HG03354 (cell line): ENCODE data around the gene MIDN.

ENCODE experiments used
- ATAC-seq: cut with Tn5 transposase; IDR thresholded peaks from one replicate; pipeline ENCODE4 v1.9.1; 2021; ENCODE audit warnings: mild to moderate bottlenecking; ENCODE audit not compliant: unreplicated experiment, poor library complexity, severe bottlenecking

The MIDN gene

DNA sequence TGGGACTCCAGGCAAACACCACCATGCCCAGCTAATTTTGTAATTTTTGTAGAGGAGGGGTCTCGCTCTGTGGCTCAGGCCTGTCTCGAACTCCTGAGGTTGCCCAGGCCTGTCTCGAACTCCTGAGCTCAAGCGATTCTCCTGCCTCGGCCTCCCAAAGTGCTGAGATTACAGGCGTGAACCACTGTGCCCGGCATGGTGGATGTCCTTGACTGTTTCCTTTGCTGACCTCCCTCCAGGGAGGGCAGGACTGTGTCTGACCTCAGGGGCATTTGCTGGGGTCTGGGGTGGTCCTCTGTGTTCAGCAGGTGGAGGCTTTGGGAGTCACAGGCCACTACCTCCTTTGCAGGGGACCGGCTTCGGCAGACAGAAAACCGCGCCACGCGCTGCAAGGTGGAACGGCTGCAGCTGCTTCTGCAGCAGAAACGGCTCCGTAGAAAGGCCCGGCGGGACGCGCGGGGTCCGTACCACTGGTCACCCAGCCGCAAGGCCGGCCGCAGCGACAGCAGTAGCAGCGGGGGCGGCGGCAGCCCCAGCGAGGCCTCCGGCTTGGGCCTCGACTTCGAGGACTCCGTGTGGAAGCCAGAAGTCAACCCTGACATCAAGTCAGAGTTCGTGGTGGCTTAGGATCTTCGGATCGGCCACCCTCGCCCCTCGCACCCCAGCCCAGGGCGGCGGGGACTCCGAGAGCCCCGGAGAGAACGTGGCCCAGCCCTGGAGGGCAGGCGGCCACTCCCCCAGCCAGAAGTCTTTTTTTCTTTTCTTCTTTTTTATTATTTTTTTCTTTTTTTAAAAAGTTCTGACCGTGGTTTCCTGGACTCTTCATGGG is 8.5 kb downstream of the MIDN start:
- ATAC-seq: no peak

DNA sequence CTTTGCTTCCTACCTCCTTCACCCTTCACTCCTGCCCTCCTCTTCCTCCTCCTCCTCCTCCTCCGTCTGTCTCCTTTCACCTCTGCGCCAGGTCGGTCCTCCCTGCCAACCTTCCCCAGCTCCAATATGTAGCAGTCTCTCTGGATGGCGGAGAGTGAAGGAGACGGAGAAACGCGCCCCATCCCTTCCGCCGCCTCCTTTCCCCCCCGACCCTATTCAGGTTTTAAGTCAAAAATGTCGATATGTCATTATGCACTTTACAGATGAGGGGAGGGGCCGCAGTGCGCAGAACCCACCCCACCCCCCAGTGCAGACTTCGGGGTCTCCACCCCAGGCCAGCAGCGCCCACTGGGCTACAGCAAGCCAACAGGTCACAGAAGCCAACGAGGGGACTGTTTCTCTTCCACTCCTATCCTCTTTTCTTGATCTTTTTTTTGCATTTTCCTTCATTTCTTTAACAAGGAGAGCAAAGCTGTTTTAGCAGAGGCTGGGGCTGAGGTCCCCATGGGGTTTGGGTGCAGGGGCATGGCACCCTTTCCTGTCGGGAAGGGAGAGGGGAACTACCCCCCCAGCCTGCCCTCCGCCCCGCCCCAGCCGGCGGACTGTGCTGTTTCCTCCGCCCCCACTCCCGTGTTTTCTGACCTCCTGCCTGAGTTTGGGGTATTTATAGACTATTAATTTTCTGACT is 9.2 kb downstream of the MIDN start:
- no peak for ATAC-seq

DNA sequence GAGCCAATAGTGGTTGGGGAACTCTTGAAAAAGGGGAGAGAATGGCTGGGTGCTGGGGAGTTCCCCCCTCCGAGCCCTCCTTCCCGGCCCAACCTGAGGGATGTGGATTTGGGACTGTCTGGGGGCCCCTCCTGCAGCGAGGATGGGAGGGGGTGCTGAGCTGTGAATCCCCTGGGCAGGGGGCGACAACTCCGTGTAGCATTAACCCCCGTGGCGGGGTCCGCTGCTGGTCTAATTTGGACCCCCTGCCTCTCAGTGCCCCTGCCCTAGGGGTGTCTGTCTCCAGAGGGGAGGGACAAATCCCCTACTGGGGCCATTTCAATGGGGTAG is 9.7 kb downstream of the MIDN start:
- ATAC-seq: no peak

DNA sequence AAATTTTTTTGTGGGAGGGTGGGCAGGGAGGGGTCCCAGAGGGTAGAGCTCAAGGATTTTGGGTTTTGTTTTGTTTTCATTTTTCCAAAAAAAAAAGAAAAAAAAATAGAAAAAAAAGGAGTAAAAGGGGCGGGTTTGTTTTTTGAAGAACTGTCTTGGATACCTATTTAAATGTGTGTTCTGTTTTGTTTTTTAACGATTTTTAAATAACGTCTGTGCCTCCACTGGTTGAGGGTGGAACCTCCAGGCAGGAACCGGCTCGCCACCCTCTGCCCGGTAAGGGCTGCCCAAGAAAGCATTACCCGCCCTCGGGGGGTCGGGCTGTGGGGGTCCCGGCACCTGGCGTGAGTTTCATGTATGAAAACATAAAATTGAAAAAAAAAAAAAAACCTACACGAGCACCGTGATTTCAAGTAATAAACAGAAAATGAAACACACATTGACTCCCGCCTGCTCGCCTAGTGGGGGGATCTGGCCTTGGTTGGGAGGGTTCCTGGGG is 10.4 kb downstream of the MIDN start:
- ATAC-seq: no peak

DNA sequence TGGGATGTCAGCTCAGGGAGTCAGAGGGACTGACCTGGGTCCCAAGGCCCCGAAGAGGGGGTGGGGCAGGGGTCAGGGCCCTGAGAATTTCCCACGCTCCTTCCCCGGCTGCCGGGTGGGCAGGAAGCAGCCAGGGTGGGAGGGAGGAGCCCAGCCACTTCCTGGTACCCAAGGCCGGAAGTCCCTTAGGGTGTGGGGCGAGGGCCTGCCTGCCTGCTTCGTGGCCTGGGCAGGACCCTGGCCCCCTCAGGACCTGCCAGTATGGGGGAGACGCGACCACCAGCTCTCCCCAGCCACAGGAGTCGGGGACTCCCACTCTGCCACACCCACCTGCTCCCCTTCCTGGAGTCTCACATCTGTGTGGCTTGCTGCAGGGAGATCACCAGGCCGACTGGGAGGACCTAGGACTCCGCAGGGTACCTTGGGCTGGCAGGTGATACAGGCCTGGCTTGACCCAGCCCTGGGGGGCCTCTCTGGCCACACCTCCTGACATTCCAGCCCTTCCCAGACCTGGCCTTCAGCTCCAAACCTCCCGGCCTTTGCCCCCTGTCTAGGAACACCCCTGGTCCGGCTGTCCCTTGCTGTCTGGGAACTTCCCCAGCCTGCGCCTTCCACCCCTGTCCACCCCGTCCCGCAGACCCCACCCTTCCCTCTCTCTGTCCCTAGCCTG is 11.0 kb downstream of the MIDN start:
- ATAC-seq: peak; percentile 40

DNA sequence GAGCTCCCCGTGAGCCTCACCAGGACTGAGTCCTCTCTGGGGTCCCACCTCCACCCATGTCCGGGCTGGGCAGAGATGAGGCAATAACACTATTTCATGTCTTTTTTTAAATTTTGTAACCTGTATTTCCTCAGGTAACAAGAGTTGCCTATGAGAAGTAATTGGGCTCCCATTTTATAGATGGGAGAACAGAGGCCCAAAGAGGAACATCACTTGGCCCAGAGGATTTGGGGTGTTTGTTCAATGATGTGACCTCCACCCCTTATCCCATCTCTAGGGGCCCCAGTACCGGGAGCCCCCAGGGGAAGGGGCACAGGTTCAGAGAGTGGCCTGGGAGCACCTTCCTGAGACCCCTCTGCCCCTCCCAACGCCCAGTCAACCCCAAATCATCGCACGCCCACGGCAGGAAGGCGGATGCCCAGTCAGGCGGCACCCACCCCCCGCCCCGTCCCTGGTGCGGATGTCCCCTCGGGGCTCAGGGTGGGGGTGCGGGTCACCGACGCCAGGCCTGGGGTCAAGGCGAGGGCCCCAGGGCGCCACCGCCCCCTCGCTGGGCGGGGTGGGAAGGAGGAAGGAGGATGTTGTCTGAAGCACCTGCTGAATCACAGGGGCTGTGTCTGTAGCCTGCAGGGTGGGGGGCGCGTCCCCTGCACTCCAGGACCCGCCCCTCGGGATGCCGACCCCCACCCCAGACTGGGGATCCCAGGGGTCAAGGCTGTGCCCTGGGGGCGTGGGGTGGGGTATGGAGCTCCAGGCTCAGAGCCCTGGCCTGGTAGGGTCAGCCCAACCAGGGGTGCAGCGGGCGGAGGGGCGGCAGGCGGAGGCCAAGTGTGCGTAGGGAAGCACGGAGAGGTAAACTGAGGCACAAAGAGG is 11.7 kb downstream of the MIDN start:
- peak; percentile 14 for ATAC-seq

DNA sequence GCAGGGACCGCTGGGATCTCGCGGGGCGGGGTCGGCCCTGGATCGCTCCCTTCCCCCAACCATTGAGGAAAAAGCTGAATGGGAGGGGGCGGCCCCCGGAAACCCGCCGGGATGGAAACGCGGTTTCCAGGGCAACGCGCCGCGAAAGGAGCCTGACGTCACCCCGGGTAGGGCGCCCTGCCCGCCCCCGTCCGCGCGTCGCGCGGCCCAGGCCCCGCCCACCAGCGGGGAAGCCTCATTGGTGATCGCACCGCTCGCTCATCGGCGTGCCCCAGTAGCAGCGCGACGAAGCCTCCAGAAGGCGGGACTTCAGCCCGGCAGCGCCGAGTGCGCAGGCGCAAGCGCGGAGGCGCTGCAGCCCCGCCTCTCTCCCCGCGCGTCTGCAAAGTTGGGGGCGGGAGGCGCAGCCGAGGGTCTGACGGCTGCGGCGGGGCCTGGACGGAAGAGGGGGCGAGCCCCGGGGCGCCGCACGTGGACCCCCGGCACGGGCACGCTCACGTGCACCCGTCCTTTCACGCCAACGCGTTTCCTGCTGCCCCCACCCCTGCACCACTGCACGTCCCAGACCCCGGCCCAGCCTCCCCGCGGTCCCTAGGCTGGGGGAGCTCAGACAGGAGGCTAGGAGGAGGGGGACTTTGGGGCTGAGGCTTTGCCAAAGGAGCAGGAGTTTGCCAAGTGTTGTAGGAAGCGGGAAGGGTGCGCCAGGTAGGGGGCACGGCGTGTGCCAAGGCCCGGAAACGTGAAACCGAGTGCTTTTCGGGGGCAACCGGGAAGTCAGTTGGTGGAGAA is 12.6 kb downstream of the MIDN start:
- ATAC-seq: peak; percentile 48

DNA sequence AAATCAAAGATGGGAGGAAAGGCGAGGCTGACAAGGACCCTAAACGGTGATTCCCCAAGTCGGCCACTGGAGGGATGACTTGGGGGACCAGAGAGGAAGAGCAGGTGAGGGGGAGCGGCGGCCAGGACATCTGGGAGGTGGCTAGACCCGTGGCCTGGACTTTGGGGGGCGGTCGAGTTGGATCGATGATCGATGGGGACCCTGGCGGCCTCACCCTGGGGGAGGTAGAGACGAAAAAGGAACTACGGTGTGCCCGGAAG is 13.1 kb downstream of the MIDN start:
- ATAC-seq: no peak

DNA sequence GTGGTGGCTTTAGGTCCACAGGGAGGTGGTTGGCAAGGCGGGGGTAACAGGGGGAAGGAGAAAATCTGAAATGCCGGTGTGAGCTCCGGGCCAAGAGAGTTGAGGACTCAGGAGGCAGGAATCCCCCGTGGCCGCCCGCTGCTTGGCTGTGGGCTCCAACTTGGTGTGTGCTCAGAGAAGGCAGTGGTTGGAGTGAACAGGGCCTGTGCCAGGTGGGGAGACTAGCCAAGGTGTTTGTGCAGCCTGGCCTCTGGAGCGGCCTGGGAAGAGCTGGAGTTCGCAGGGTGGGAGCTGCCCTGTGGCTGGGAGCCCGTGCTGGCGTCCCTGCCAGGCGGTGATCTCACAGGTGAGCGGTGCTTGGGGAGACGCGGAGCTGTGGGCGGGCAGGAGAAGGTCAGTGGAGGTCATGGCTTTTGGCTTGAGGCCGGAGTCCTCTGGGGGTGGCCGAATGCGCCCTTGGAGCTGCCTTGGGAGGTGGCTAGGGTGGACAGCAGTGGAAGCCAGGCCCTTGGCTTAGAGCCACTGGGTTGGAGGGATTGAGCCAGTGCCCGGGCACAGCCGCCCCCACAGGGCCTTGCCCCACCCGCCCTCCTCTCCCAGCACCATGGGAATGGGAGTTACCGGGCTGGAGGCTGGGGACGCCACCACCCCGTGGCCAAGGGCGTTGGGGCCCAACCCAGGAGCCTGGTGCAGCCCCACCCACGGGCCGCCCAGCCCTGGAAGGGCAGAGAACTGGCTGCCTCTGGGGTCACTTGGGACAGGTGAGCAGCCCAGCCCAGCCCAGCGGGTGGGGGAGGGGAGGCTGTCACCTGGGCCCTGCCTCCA is 13.6 kb downstream of the MIDN start:
- ATAC-seq: no peak

DNA sequence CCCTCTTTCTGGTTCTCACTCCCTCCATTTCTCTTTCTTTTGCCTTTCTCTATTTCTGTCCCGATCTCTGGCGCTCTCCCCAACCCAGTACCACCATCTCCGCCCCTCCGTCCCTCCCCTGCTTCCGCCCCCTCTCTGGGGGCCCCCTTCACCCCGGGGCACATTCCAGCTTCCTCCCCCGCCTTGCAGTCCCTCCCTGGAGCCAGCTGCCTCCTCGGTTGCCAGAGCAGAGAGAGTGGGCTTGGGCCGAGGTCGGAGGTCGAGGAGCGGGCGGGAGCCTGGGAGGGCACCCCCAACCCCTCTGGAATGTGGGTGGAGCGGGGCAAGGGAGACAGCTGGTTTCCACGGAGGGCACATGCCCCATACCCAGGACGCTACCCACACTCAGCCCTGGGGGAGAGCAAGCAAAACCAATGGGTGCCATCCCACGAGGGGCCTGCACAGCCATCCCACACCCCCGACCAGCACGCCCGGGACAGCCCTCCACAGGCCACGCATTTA is 14.3 kb downstream of the MIDN start:
- ATAC-seq: no peak

DNA sequence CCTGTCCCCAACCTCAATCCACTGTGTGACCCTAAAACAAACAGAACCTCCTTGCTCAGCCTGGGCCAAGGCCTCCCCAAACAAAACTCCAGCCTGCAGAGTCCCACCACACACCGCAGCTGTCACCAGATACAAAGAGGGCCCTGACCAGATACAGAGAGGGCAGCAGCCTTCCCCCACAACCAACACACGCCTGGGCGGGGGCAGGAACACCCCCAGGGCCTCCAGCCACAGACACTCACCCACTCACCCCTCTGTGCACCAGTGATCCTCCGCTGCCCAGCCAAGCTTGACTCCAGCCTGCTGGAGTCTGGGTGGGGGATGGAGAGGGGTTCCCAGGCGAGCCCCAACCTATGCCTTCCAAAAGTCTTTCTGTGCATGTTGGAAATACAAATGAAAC is 14.8 kb downstream of the MIDN start:
- ATAC-seq: no peak

DNA sequence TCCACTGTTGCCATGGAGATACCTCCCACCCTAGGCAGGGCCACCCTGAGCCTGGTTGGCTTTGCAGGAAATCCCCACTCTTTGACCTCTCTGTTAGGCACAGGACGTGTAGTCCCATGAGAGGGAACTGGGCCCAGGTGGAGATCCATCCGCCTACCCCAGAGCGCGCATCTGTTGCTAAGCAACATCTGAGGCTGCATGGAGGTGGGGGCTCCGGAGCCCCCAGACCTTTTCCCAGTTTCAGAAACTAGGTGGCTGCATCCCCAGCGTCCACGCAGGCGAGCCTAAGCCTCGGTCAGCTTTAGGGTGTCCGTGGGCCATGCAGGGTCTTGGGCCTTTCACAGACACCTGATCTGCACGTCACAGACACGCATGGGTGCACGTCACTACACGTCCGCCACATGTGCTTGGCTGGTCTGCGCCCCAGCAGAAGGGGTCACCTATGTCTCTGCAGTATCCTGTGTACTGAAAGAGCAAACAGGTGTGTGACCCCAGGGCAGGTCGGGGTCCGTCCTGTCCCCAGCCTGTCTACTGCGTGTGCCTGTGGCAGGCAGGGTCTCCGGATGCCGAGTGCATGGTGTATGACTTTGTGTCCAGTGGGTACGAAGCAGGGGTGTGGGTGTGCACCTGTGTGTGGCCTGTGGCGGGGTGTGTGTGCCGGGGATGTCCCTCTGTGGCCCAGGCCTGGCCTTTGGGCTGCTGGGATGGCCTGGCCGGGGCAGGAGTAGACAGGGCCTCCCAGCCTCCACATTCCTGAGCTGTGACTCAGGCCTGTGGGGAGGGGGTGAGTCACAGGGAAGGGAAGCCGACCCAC is 16.6 kb downstream of the MIDN start:
- no peak for ATAC-seq

DNA sequence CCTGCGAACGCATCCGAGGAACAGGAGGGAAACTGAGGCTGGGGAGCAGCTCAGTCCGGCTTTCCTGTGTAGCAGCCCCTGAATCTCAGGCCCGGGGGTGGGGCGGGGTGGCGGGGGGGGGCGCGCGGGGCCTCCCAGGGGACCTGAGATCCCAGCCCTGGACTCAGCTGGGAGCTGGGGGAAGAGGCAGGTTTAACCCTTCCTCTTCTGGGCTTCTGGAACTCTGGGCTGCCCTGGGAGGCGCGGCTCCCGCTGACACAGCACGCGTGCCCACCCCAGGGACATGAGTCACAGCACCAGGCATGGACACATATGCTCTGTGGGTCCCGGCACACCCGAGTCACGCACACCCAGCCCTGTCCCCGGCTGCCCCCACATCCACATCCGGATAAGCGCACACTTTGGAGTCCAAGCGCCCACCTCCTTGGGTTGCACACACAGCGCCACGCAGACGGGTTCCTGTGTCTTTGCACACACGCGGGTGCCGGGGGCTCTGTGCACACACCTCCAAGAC is 17.3 kb downstream of the MIDN start:
- ATAC-seq: no peak

DNA sequence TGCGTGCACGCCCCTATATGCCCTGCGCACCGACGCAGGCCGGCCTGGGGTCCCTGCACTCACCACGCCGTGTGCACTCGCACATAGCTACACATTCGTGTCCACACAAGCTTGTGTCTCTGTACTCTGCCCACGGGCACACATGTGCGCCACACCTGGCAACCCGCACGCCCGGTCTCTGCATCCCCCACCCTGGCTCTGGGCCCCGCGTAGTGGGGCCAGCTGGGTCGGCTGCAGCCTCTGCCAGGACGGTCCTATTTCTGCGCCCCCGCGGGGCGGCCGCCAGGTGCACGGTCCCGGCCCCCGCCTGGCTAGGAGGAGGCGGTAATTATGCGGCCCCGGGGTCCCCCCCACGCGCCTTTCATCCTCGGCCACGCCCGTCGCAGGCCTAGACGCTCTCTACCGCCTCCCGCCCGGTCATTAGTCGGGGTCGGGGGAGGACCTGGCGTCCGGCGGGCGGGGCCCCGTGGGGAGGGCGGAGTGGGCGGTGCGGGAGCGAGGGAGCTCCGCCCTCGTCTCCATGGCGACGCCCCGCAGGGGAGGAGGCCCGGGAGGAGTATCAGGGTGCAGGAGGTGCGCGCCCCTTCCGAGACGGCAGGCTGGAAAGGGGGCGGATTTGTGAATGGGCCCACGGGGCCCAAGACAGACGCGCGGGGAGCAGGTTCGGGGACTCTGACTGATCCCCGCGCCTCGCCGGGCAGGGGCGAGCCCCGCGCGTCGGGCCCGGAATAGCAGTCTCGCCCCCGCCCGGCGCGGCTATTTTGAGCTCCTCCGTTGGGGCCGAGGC is 17.9 kb downstream of the MIDN start:
- ATAC-seq: peak; percentile 27

DNA sequence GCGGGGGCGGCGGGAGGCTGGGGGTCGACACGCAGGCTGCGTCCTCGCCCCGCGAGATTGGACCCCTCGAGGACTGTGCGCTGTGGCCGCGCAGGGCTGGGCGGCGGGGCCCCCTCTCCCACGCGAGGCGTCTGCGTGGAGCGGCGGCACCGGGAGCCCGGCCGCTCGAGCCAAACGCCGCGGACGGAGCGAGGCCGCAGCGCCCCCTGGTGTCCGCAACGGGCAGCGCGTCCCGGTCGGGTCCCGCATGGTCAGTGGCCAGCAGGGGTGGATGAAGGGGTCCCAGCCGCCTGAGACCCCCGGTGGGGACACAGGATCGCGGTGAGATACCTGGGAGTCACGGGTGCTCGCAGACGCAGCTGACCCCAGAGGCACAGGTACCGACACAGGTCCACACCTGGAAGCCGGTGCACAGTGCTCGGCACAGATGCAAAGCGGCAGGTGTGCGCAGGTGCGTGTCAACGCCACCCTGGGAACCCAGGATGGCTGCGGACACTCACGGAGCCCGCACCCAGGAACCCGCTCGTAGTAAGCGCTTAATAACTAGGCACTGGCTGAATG is 18.6 kb downstream of the MIDN start:
- peak; percentile 18 for ATAC-seq

DNA sequence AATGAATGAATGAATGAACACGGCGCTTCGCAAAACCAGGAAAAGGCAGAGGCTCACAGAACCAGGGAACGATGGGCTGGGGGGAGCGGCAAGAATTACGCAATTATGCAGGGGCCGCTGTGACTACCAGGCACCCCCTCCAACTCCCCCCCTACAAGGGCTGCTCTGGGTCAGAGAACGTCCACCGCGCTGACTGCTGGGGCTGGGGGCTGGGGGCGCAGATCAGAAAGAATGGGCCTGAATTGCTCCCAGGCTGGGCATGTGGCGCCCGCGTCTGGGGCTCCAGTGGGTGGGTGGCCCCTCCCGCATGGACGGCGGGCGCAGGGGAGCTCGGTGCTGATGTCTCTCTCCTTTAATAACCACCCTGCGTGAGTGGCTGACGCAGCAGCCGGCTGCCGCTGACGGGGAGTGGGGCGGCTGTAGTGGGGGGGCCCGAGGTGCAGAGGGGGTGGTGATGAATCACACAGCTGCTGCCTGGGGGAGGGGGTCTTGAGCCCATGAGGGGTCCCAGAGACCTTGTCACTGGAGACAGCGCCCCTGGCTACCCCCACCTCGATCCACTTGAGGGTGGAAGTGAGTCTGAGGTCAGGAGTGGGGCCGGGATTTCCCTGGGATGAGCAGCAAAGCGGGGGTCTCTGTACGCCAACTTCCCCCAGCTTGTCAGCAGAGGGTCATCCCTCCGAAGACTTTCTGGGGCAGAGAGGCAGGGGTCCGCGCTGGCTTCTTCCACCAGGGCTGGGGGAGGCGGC is 19.3 kb downstream of the MIDN start:
- ATAC-seq: no peak
